ENCODE results near the gene PKNOX2. TPM values are rescaled to one million over a fixed set of nuclear protein-coding genes. Genes with fewer than 3 reads are reported as not detected.

Gene PKNOX2
- total RNA-seq, 1 donor from 2014 or later = 20.2 TPM

DNA sequence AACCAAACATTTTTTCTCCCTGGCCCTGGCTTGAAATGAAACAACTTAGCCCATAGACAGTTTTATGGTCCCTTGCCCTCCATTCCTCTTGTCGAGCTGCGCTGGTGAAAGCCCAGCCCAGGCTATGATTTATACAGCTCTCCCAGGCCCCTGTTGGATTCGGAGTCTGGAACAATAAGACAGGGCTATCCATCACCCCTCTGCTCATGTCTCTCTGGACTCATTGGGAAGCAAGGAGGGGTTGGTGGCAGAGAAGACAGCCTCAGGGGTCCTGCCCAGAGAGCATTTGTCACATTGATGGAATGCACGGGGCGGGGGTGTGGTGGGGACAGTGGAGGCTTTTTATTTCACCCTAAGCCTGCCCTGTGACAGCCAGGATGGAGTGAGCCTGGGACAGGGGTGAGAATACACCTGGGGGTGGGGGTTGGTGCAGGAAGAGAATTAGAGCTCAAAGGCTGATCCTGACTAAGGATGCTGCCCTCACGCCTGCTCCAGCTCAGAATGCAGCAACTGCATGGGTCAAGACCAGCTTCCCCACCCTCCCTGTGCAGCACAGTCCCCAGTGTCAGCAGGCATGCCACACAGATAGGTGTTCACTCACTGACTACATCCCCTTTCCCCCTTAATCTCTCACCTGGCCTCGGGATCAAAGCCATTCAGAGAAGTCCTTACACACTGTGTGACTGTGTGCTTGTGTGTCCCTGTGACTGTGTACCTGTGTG lies 10.0 kb upstream of the PKNOX2 start:
- DNase-seq (ENCODE audit: low read depth) = no peak

DNA sequence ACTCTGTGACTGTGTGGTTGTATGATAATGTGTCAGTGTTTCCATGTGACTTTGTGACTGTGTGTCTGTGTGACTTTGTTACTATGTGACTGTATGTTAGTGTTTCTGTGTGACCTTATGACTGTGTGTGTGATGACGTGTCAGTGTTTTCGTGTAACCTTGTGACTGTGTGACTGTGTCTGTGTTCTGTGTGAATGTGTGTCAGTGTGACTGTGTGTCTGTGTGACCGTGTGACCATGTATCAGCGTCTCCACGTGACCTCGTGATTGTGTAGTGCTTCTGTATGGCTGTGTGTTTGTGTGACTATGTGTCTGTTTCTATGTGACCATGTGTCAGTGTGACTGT lies 9.5 kb upstream of the PKNOX2 start:
- DNase-seq (ENCODE audit: low read depth) = no peak

DNA sequence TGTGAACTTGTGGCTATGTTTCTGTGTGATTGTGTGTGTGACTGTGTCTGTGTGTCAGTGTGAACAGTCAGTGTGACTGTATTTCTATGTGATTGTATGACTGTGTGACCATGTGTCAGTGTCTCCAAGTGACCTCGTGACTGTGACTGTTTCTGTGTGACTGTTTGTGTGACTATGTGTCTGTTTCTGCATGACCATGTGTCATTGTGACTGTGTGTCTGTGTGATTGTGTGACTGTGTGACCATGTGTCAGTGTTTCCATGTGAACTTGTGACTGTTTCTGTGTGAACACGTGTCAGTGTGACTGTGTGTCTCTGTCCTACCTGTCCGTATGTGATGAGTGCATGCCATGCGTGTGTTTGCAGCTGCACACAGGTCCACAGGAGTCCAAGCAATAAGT lies 8.8 kb upstream of the PKNOX2 start:
- no peak for DNase-seq (ENCODE audit: low read depth)

DNA sequence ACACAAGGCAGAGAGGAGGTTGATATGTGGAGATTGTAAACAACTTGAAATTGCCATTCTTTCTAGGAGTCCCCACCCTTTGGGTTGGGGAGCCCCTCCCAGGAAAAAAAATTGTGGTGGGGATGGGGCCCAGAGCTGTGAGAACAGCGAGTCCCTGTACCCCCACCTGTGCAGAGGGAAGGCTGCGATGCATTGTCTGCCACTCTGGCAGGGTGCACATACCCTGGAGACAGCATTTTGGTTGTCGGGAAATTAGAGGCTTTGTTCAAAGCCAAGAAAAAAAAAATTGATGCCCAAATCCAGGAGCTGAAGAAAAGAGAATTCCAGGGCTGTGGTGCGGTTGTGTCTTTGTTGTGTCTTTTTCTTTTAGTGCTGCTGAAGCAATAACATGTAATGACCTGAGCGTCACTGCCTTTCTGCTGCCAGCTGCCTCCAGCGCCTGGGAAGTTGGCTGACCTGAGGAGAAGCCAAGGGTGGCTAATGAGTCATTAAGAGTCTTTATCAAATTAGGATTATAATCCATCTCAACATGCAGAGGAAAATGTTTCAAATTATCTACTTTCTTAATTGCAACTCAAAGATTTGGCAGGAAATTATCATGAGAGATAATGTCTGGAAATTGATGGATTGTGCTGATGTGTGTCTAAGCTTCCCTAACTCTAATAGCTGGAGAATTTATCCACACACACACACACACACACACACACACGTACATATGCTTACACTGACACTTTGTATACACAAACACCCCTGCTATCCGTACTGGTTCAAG lies 8.0 kb upstream of the PKNOX2 start:
- no peak for DNase-seq (ENCODE audit: low read depth)

DNA sequence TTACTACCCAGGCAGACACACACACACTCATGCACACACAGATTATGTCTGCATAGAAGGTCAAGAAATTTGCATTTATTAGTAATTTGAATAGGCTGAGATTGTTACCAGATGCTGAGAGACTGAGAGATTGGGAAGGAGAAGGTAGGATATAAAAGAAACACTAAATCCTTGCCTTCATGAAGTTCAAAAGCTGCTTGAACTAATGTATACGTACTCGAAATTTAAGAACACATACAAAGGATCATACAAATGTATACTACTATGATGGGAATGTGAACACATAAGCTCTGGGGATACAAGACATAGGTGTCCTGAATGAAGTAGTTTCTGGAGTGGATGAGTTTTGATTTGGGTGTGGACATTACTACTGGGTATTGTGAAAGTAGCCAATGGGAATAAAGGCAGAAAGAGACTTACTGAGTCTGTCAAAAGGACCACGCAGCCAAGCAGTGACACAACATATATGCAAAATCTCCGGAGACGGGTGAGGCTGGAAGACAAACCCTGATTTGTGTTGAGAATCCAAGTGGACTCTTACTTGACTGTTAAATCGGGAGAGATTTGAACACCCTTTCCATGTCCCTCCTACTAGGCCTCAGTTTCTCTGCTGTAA lies 7.3 kb upstream of the PKNOX2 start:
- DNase-seq (ENCODE audit: low read depth) = no peak

DNA sequence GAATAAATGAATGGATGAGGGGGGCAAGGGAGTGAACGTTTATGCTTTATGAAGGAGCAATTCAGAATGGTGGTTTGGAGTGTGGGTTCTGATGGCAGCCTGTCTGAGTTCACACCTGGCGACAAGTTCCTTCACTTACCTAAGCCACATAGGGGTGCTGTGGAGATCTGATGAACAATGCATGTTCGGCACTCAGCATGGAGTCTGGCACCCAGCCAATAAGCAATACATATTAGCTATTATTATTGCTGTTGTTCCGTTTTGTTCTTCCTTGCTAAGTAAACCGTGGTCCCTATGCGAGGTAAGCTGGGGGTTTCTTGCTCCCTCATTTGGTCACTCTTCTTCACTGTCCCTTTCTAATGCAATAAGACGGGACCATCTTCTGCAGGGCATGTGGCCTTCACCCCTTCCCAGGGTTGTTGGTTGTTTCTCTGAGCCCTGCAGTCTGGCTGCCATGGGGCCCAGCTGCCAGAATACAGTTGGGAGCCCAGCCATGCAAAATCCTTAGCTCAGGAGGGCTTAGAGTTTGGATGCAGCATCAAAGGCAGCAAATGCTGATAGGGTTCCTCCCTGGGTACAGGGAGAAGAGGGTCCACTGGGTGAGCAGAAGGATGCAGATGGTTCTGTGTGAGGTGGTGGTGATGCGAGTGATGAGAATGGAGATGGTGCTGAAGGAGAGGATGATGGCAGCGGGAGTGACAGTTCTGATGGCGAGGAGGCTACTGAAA lies 6.4 kb upstream of the PKNOX2 start:
- no peak for DNase-seq (ENCODE audit: low read depth)

DNA sequence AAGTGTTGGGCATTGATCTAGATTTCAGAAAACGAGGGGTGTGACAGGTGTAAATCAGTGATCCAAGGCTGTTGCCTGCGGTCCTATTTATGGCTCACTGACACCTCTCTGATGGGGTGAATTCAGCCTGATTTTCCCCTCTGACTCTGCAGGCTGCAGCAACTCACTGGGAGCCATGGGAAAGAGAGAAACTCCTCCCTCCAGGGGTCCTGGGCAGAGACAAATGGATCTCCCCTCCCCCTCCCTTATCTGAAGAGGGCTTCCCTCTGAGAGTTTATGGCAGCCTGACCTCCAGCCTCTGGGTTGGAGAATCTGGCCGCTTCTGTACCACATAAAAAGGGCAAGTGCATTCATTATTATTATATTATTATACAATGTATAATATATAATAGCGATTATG lies 1.8 kb upstream of the PKNOX2 start:
- no peak for DNase-seq (ENCODE audit: low read depth)

DNA sequence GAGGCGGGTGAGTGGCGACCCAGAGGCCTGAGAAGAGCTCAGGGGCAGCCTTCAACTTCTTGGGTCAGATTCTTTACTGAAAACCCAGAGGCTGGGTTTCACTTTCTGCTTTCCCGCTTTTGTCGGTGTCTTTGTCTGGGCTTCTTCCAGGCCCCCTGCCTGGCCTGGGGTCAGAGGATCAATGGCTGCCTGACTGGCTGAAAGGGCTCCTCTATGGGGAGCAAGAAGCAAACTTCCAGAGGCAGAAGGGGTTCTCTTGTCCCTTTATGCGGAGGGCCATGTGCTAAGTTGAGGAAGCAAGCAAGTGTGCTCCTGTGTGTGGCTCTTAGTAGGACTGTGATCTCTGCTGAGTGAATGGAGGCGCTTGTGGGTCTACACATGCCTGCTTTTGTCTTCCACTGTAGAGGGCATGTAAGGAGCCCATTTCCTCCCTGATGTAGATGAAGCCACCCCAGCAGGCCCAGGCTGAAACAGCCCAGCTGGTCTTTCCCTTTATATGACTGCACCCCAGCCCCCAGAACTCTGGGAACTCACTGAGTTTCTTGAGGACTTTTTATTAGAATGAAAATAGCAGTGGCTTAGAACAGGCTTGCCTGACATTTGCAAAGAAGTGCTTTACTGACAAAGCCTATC lies 1.0 kb upstream of the PKNOX2 start:
- DNase-seq (ENCODE audit: low read depth) = no peak

DNA sequence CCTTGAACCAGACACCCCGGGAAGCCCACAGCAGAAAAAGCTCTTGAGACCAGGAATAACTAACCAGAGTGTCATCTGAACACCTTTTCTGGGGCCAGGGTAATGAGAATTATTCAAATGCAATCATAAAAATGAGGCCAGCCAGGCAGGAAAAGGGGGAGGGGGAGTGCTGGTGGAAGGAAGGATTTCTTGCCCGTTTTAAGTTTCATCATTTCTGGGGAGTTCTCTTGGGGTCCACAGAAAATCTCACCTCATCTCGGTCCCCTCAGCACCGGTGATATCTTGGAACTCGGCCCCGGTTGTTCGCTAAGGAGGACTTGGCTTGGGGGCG lies 495 bp upstream of the PKNOX2 start:
- DNase-seq (ENCODE audit: low read depth) = no peak

DNA sequence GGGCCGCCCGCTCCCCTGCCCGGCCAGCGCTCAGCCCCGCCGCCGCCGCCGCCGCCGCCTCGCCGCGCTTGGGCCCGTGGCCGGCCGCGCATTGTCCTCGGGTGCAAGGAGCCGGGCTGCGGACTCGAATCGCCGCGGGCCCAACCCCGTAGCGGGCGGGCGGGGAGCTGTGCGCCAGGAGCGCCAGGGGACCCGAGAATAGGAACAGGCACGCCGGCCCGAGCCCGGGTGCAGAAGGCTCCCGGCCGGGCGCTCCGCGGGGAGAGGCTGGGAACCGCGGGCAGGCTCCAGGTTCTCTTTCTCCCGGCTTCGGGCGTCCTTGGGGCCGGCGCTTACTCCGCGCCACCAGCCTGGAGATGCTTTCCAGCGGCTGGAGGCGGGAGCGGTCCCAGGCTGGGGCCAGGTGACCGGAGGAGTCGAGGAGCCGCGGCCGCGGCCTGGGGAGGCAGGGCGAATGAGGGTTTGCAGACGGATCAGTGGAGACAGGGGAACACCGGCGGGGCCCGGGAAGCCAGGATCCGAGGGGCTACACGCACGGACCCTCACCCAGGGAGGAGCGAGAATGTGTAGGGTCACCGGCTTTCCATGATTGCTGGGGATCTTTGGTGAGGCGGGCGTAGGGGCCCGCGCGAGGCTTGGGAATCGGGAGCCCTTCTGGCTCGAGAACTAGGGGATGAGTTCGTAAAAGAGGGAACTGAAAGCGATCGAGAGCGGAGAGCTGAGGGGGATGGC lies 726 bp downstream of the PKNOX2 start:
- peak; percentile 40 for DNase-seq (ENCODE audit: low read depth)

DNA sequence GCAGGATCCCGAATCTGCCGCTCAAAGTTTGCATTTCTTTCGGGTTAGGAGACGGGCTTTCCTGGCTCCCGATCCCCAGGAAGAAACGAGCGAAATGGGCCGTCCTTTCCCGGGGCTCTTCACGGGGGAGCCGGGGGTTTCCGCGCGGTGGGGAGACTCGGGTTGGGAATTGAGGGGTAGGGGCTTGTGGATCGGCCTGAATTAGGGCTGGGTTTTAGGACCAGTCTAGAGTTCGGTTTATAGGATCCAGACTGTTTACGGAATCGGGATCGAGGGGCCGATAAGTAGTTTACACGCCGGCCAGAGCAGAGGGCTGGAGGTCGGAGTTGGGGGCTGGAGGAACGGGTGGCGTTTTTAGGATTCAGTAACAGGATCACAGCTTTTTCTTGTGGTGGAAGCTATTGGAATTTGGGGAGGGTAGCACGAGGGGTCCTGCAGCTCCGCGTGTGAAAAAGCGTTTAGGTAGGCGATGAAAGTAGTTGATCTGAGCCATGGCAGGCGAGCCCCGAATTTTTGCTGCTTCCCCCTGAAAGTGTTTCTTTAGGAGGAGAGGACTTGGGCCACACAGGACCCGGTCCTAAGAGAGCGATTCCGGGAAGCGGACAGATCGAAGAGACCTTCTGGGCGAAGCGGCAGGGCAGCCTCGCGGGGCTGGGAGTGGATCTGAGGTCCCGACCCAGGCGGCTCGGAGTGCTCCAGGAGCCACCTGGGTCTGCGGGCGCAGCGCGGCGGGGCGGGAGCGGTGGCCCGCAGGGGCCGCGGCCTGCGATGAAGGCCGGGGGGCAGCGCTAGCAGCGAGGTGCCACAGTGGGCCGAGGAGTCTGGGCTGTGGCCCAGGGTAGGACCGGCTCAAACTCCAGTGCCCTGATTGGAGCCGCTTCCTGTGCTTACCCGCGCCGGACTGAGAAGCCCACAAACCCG lies 1.6 kb downstream of the PKNOX2 start:
- DNase-seq (ENCODE audit: low read depth) = peak; percentile 53

DNA sequence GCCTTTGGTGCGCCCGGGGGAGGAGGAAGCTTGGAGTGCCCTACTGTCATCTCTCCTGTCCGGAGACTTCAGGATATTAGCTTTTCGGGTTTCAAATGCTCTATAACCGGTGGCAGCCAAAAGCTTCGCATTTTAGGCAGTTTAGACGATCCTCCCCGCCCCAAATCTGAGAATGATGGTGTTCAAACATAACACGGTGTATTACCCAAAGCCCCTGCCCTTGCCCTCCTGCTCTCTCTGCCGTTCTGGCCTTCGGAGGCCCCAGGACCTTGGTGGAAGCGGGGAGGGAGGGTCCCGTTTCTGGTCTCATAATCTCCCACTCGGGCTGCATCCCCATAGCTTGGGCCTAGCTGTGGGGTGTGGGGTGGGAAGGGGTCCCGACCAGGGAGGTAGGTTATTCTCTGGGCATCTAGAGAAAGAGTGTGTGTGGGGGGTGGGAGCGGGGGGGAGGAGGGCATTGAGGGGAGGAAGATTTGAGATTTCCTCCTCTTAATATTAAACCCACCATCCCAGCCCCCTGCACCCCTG lies 2.3 kb downstream of the PKNOX2 start:
- DNase-seq (ENCODE audit: low read depth) = no peak

DNA sequence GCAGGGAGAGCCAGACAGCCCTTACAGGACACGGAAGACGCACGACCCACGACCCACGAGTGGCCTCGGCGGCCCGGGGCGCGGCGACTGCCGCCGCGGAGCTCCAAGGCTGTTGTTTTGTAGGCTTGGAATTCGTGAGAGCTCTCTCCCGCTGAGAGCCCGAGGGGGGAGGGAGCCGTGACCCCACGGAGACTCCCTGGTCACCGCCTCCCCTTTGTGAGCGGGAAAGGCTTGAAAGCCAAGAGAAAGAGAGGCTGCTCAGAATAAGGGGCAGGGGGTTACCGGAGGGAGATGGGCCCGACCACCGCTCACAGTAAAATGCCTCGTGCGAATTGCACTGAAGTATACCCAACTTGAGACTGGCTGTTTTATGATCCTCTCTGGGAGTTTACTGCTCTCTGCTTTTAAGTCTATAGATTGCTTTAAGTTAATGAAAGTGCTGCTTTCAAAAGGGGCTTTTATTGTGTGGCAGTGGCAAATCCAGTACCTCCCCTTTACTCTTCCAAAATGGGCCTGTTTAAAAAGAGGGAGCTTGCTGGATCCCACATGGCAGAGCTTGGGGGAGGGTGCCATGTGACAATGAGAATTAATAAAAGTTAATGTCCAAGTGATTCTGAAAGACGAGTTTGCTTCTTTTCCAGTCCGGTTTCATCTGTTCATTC lies 2.9 kb downstream of the PKNOX2 start:
- DNase-seq (ENCODE audit: low read depth) = peak; percentile 70

DNA sequence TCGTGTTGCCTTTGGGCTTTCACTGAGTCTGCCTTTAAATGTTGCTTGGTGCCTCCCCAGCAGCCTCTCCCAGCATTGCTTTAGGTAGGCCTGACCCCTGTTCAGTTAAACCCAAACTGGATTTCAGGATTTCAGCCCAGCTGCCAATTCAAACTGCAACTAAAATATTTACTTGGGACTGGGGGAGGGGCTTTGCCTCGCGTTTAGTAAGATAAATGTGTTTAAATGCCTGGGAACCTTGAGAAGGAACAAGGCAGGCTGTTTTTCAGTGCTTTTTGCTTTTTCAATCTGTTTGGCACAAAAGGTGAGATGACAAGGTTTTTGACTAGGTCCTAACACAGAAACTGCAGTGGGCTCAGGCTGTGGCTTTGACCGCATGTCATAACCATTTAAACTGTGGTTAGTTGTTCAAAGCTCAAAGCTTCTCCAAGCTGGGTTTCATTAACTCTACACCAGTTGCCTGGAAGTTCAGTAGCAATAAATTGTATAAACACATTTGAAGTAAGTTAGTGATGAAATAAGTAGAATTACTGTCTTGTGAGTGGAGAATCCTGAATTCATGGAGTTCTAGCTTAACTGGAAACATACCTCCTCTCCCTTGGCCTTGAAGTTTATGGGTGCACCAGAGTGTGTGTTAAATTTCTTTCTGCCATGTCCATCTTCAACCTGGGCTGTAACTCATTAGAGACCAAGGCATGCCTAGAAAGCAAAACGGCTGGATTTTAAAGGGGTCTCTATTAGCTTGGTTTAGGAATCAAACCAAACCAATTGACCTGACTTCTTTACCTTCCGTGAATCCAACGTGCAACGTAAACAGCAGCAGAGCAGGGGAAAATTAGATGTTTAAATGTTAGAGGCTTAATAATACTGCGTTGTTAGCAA lies 3.6 kb downstream of the PKNOX2 start:
- peak; percentile 72 for DNase-seq (ENCODE audit: low read depth)

DNA sequence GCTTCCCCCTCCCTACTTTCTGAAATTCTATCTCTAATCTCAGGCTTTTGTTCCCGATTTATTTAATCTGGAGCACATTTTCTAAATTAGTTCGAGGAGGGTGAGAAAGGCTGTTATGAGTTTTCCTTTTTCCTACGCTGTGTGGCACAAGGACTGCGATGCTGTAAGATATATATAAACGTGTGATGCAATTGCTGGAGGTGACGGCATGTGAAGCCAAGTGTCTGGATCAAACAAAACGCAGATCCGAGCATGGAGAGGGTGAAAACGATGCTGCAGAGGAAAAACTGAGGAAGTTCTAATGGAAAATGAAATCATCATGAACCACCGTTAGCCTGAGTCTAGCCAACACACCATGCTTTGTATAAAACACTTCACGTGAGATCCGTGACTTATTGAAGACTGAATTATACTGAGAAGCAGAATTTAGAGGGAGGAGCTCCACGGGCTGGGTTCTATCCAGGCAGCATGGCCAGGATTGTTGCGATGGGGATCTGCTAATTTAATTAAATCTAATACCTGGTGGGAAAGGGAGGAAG lies 4.4 kb downstream of the PKNOX2 start:
- no peak for DNase-seq (ENCODE audit: low read depth)

DNA sequence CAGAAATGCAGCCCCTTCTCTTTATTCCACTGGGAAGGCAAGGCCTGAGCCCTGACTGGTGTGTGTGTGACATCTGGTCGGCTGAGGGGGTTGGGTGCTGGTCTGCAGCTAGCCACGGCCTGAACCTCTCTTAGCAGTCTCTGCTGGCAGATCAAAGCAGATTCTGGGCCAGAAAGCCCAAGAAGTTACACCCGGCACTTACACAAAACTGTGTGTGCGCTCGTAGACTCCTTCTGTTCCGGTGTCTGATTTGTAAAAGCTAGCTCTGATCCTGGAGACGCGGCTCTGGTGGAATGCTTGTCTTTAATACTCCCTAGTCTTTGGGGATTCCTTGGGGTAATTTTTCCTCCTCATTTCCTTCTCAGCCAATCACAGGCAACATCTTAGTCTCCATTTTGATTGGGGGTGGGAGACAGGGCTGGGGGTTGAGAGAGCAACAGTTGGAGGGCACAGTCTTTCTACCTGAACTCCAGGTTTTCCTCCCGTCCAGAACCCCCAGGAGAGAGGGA lies 5.5 kb downstream of the PKNOX2 start:
- no peak for DNase-seq (ENCODE audit: low read depth)

DNA sequence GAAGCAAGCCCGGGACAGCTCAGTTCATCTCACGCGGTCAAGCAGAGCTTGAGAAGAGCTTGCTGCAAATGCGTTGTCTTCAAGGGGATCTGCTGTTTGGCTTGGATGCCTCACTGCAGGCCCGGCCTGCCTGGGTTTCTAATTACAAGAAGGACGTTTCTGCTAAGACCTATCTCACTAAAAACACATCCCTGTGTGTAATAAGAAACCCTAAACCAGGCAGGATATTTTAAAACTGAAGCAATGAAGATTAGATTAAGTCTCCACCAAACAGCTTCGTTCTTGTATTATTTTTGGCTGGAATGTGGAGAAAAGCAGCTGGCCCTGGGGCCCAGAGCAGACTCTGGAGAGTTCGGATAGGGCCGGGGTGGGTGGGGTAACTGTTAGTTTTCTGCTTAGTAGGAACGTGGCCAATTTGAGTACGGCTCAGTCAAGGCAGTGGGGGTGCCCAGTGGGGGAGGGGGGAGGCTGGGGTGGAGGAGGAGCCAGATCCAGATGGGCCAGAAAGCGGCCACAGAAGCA lies 6.0 kb downstream of the PKNOX2 start:
- peak; percentile 85 for DNase-seq (ENCODE audit: low read depth)

Measured in myocyte (in vitro differentiated cells).